Thymus (tissue), 11 donors: ENCODE results near the gene GATB. TPM values are rescaled to one million over a fixed set of nuclear protein-coding genes. Genes with fewer than 3 reads are reported as not detected.

Experiments used
- DNase-seq, 9 donors: peaks; one replicate each; pipeline ENCODE4 v3.0.0-alpha.2; 2013; ENCODE audit warnings: low spot score in 9 of 9, low read depth in 6 of 9, missing footprints in 1 of 9
- H3K27ac ChIP-seq, 2 donors: one replicate each; pipeline ENCODE4 v1.5.1; 2013; ENCODE audit warnings: control low read depth in 1 of 2, low read depth in 1 of 2, low read length in 1 of 2, mild to moderate bottlenecking in 1 of 2, moderate library complexity in 1 of 2
- H3K27me3 ChIP-seq, 2 donors: one replicate each; pipeline ENCODE4 v1.5.1; 2013; ENCODE audit warnings: low read length in 1 of 2; ENCODE audit not compliant: control insufficient read depth in 2 of 2, insufficient read depth in 1 of 2
- H3K36me3 ChIP-seq, 2 donors: one replicate each; pipeline ENCODE4 v1.5.1; 2013; ENCODE audit warnings: low read length in 1 of 2, mild to moderate bottlenecking in 1 of 2, moderate library complexity in 1 of 2; ENCODE audit not compliant: control insufficient read depth in 2 of 2, insufficient read depth in 2 of 2
- H3K4me1 ChIP-seq, 2 donors: one replicate each; pipeline ENCODE4 v1.5.1; 2013; ENCODE audit warnings: low read length in 2 of 2; ENCODE audit not compliant: control insufficient read depth in 2 of 2, insufficient read depth in 2 of 2
- H3K4me3 ChIP-seq, 2 donors: one replicate each; pipeline ENCODE4 v1.5.1; 2013; ENCODE audit warnings: low read length in 2 of 2, control low read depth in 1 of 2, mild to moderate bottlenecking in 1 of 2
- H3K9me3 ChIP-seq, 2 donors: one replicate each; pipeline ENCODE4 v1.5.1; 2013; ENCODE audit warnings: low read length in 1 of 2, mild to moderate bottlenecking in 1 of 2; ENCODE audit not compliant: control insufficient read depth in 2 of 2, insufficient read depth in 1 of 2
- WGBS: extraction: QIAGEN DNeasy Blood & Tissue Kit; methylation state at CpG from one replicate; pipeline ENCODE4 v1.1.7; 2013; 5-methylcytosine and 5-hydroxymethylcytosine counted together
- polyA plus RNA-seq: library from polyadenylated mRNA; stranded (reverse); fragments of 200-250 nt; gene quantifications from one replicate; pipeline ENCODE4 v1.2.3, GENCODE V29; 2013
- total RNA-seq: library from RNA; stranded (reverse); fragments of 120-200 nt; gene quantifications from one replicate; pipeline ENCODE4 v1.2.4, GENCODE V29; 2013
- donor health status: healthy.

The GATB gene
- total and polyA plus RNA-seq, 2 donors = 14.5 to 17.6 TPM

- DNase-seq = no peak
- no peaks in the 10 kb centered on the region for H3K4me1 ChIP-seq
- no peak overlapping the region for H3K4me3 ChIP-seq
- H3K27me3 ChIP-seq = peaks cover 0 to 3% of the 10 kb centered on the region in 2 donors
- H3K27ac ChIP-seq = no peak overlapping the region
- no peaks in the 10 kb centered on the region for H3K9me3 ChIP-seq
- H3K36me3 ChIP-seq = no peaks in the 10 kb centered on the region
- WGBS = 92% methylated on average over 3 of the region's 3 CpGs
These were observed 11.5 kb upstream of the GATB start for GRCh38 chr4:151772274-151772673.

GRCh38 chr4:151771664-151772063 is 10.9 kb upstream of the GATB start:
- Histone ChIP-seq H3K9me3 (no peaks in the 10 kb centered on the region), H3K4me1 (no peaks in the 10 kb centered on the region), H3K36me3 (no peaks in the 10 kb centered on the region), H3K27me3 (peaks cover 0 to 3% of the 10 kb centered on the region in 2 donors), H3K27ac (no peak overlapping the region), H3K4me3 (no peak overlapping the region)
- 91% methylated on average over 5 of the region's 5 CpGs for WGBS
- no peak for DNase-seq

DNA sequence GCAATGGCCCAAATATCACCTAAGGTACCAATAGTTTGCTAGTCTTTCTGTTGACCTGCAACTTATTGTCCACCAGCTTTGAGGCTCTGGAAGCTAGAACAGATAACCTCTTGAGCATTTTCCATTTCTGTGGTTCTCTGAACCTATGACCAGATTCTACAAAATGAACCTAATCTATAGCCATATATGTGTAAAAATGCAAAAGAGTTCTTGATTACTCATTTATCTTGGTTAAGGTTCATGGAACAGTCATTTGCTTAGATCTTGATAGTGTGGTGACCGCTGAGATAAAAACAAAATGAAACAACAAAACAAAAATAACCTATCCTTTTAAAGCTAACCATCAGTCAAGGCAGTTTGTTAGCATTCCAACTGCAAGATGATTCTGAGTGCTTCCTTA is 9.3 kb upstream of the GATB start:
- no peaks in the 10 kb centered on the region for H3K4me1 ChIP-seq
- no peaks in the 10 kb centered on the region for H3K36me3 ChIP-seq
- no peak for DNase-seq
- H3K9me3 ChIP-seq = no peaks in the 10 kb centered on the region
- peaks cover 0 to 3% of the 10 kb centered on the region in 2 donors for H3K27me3 ChIP-seq
- H3K4me3 ChIP-seq = no peak overlapping the region
- no peak overlapping the region for H3K27ac ChIP-seq
- 93% methylated on average over 1 of the region's 1 CpG for WGBS

- H3K4me1 ChIP-seq = no peaks in the 10 kb centered on the region
- no peak for DNase-seq
- H3K27ac ChIP-seq = no peak overlapping the region
- no peak overlapping the region for H3K4me3 ChIP-seq
- peaks cover 0 to 3% of the 10 kb centered on the region in 2 donors for H3K27me3 ChIP-seq
- no peaks in the 10 kb centered on the region for H3K9me3 ChIP-seq
- no peaks in the 10 kb centered on the region for H3K36me3 ChIP-seq
- 93% methylated on average over 2 of the region's 2 CpGs for WGBS
These were observed 8.0 kb upstream of the GATB start for GRCh38 chr4:151768835-151769234.

GRCh38 chr4:151766691-151767090 is 5.9 kb upstream of the GATB start:
- WGBS = 92% methylated on average over 4 of the region's 4 CpGs
- Histone ChIP-seq H3K27me3 (peaks cover 3 to 4% of the 10 kb centered on the region in 2 donors), H3K4me1 (no peaks in the 10 kb centered on the region), H3K36me3 (no peaks in the 10 kb centered on the region), H3K27ac (no peak overlapping the region), H3K9me3 (no peaks in the 10 kb centered on the region), H3K4me3 (no peak overlapping the region)
- peak in 1 of 9 donors; percentile 4 for DNase-seq

- peaks cover 7 to 10% of the 10 kb centered on the region in 2 donors for H3K4me1 ChIP-seq
- no peak overlapping the region for H3K27ac ChIP-seq
- 40% methylated on average over 3 of the region's 3 CpGs for WGBS
- no peaks in the 10 kb centered on the region for H3K9me3 ChIP-seq
- DNase-seq = no peak
- peaks cover 0 to 13% of the 10 kb centered on the region in 2 donors for H3K36me3 ChIP-seq
- peak overlapping the region; percentile 84 to 85 for H3K4me3 ChIP-seq
- peaks cover 0 to 4% of the 10 kb centered on the region in 2 donors for H3K27me3 ChIP-seq
These were observed 805 bp downstream of the GATB start for GRCh38 chr4:151760002-151760401.

GRCh38 chr4:151753056-151753455 is 7.8 kb downstream of the GATB start:
- no peak overlapping the region for H3K4me3 ChIP-seq
- 97% methylated on average over 5 of the region's 5 CpGs for WGBS
- H3K36me3 ChIP-seq = peaks cover 0 to 18% of the 10 kb centered on the region in 2 donors
- H3K4me1 ChIP-seq = no peaks in the 10 kb centered on the region
- H3K27ac ChIP-seq = no peak overlapping the region
- no peak for DNase-seq
- no peaks in the 10 kb centered on the region for H3K9me3 ChIP-seq
- H3K27me3 ChIP-seq = no peaks in the 10 kb centered on the region

GRCh38 chr4:151750156-151750555 is 10.7 kb downstream of the GATB start:
- WGBS = 81% methylated on average over 6 of the region's 6 CpGs
- H3K36me3 ChIP-seq = peaks cover 0 to 6% of the 10 kb centered on the region in 2 donors

DNA sequence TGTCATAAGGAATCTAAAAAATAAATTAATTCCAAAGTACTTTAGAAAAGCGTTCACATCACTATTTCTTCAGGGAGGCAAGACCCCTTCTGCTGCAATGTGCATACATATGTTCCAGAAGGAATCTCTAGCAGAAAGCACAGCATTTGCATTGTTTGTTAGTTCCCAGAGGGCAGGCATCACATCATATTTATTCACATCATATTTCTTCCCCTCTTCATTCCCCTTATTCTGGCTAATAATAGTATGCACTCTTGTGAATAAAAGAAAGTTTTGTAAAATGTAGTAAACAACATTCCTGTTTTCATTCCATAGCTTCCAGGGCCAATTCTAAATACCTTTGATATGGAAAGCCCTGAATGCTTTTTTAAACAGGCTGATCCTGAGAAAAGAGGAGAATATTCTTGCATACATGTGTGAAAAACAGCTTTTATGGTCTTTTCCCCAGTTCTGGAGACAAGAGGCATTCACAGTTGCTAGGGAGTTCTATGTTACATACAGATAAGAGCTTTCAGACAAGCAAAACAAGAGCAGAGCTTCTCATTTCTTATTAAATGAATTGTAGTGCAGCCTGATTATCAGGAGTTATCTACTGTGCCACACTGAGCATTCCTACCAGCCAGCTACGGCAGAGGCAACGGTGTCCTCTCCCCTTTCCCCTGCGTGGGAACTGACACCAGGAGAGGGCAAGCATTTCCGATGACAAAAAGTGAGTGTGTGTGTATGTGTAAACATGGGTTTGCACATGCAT is 15.2 kb downstream of the GATB start:
- H3K4me3 ChIP-seq = no peak overlapping the region
- DNase-seq = no peak
- no peaks in the 10 kb centered on the region for H3K9me3 ChIP-seq
- H3K36me3 ChIP-seq = no peaks in the 10 kb centered on the region
- H3K27me3 ChIP-seq = no peaks in the 10 kb centered on the region
- no peaks in the 10 kb centered on the region for H3K4me1 ChIP-seq
- no peak overlapping the region for H3K27ac ChIP-seq
- 96% methylated on average over 5 of the region's 5 CpGs for WGBS

More at GRCh38 chr4:151750156-151750555, 10.7 kb downstream of the GATB start:
- H3K9me3 ChIP-seq = no peaks in the 10 kb centered on the region
- H3K27me3 ChIP-seq = no peaks in the 10 kb centered on the region
- no peaks in the 10 kb centered on the region for H3K4me1 ChIP-seq
- no peak overlapping the region for H3K27ac ChIP-seq
- H3K4me3 ChIP-seq = no peak overlapping the region
- no peak for DNase-seq
